ENCODE data around the gene TBC1D8.

GRCh38 chr2:100963026-100963375 is 188.2 kb downstream of the TBC1D8 start:
- TF ChIP-seq EZH2phosphoT487 (IDR thresholded peaks at IDR 0.05; ENCODE audit: unreplicated experiment): no peak
- TF ChIP-seq CTCF (conservative IDR thresholded peaks at IDR 0.05; ENCODE audit: low read depth in 2 of 2): no peak
- no peak for TF ChIP-seq POLR2AphosphoS5 (IDR thresholded peaks at IDR 0.05; ENCODE audit: low read depth)
- TF ChIP-seq EZH2 (IDR thresholded peaks at IDR 0.05; ENCODE audit: low read depth, unreplicated experiment): no peak
- TF ChIP-seq ZNF331 (CRISPR knock-in tag; IDR thresholded peaks at IDR 0.05; ENCODE audit: low read depth): no peak
- no peak for TF ChIP-seq REST (IDR thresholded peaks at IDR 0.05; ENCODE audit: unreplicated experiment)

All from GM23338 (cell line).